ENCODE measurements around the gene BABAM2. TPM values are rescaled to one million over a fixed set of nuclear protein-coding genes. Genes with fewer than 3 reads are reported as not detected.
"Not testable (repeated sequence)": the region's sequence is repeated elsewhere in the genome, so short reads cannot be mapped to it uniquely, and the experiment has no call there.

BABAM2 gene
- total RNA-seq, 1 donor from 2014 or later, result 38.4 TPM

GRCh38 chr2:28321426-28321825 lies 430.9 kb downstream of the BABAM2 start:
- DNase-seq (ENCODE audit: extremely low read depth, low read depth, low spot score), result no peak

DNA sequence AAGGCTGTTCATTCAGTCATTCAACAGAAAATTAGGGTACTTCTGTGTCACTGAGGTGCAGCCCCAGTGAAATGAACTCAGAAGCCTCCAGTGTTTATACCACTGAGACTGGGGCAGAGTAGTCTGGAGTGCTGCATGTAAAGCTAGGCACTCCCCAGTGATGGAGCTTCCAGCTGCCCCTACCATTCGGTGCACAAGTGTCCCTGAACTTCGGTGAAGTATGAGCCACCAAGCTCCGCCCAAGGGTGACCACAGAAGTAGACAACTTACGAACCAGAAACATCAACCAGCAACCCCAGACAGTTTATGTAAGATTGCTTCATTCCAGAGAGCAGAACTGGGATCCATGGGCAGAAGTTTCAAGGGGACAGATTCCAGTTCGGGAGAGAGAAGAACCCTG lies 431.5 kb downstream of the BABAM2 start:
- no peak for DNase-seq (ENCODE audit: extremely low read depth, low read depth, low spot score)

- DNase-seq (ENCODE audit: extremely low read depth, low read depth, low spot score), result no peak
These were observed 431.9 kb downstream of the BABAM2 start for GRCh38 chr2:28322456-28322855.

DNA sequence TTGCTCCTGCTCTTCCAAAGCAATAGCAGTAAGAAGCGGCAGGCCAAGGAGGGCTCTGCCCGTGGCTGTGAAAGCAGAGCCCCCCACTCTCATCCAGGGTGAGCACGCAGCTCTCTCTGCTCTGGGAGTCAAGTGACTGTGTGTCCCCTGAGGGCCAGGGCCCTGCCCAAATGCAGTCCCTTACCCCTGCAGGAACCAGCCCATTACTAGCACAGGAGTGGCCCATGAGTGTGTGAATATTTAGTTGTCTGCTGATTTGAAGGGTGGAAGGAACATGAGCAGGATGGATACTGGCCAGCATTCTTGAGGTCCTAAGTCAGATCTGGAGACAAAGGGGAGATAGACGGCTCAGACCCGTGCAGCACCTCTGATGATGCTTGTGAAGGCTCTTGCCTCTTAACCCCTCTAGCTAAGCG lies 432.5 kb downstream of the BABAM2 start:
- DNase-seq (ENCODE audit: extremely low read depth, low read depth, low spot score), result no peak

- DNase-seq (ENCODE audit: extremely low read depth, low read depth, low spot score), result no peak
These were observed 434.6 kb downstream of the BABAM2 start for GRCh38 chr2:28325173-28325566.

GRCh38 chr2:28325567-28326468 lies 435.3 kb downstream of the BABAM2 start:
- DNase-seq (ENCODE audit: extremely low read depth, low read depth, low spot score), result no peak

DNA sequence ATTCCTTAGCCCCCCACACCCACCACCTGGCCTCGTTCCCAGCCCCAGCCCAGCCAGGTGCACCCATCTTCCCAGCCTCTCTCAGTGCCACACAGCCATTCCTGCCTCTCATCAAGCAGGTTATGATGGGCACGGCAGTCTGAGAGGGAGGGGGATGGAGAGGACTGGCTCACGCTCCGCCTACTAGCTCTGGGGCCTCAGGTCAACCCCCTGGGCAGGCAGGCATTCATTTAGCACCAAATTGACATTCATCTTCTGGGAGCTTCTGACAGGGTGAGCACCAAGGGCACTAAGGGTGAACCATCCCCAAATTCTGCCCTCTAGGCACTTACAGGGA lies 435.9 kb downstream of the BABAM2 start:
- no peak for DNase-seq (ENCODE audit: extremely low read depth, low read depth, low spot score)

GRCh38 chr2:28326881-28327505 lies 436.5 kb downstream of the BABAM2 start:
- DNase-seq (ENCODE audit: extremely low read depth, low read depth, low spot score), result no peak

DNA sequence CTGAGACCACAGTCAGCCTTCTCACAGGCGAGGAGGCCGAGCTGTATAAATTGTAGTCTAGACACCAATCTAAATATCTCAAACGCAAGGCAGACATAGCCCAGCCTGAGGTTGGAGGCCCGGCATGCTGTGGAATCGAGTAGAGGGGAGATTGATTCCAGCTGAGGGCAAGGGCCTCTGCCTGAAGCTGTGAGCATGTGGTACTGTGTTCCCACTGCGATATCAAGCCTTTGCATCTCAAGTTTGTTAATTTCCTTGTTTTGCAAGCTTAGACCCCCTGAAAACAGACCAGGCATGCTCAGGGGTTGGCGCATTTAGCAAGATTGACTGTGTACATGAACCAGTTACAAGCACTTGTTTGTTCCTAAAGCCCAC lies 437.0 kb downstream of the BABAM2 start:
- DNase-seq (ENCODE audit: extremely low read depth, low read depth, low spot score), result no peak

- no peak for DNase-seq (ENCODE audit: extremely low read depth, low read depth, low spot score)
These were observed 437.7 kb downstream of the BABAM2 start for GRCh38 chr2:28327956-28328922.

DNA sequence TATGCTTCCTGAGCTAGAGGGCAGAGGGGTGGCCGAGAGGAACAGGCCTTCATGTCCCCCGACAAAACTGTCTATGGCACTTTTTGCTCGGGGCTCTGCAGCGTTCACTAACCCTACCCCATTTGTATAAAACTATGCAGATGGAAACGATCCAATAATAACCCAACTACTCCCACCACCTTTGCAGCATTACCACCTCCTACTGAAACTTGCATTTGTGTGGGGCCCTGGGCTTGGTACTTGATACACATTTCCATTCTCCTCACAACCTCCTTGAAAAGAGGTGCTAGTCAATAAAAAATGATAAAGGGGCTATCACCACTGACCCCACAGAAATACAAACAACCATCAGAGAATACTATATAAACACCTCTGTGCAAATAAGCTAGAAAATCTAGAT lies 438.7 kb downstream of the BABAM2 start:
- DNase-seq (ENCODE audit: extremely low read depth, low read depth, low spot score), result no peak

- DNase-seq (ENCODE audit: extremely low read depth, low read depth, low spot score), result not testable (repeated sequence)
These were observed 440.2 kb downstream of the BABAM2 start for GRCh38 chr2:28330722-28331121.

DNA sequence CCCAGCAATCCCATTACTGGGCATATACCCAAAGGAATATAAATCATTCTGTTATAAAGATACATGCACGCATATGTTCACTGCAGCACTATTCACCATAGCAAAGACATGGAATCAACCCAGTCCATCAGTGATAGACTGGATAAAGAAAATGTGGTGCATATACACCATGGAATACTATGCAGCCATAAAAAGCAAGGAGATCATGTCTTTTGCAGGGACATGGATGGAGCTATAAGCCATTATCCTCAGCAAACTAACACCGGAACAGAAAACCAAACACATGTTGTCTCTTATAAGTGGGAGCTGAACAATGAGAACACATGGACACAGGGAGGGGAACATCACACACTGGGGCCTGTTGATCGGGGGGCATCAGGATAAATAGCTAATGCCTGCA lies 441.3 kb downstream of the BABAM2 start:
- DNase-seq (ENCODE audit: extremely low read depth, low read depth, low spot score), result not testable (repeated sequence)

DNA sequence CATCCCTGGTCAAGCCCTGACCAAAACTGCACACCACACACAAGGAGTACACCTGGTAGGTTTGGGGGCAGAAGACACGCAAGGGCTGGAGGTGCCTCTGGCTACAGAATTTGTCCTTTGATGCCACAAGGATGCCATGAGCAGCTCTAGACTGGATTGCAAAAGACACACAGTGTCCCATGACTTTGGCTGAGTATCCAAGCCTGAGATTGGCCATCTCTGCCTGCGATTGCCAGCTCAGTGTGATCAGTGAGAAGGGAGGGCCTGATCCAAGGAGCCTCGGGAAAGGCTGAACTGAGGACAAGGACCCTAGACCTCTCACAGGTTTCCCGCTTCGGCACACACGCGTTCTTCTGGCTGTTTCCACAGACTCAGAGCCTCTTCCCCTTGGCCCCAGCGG lies 442.2 kb downstream of the BABAM2 start:
- no peak for DNase-seq (ENCODE audit: extremely low read depth, low read depth, low spot score)

- DNase-seq (ENCODE audit: extremely low read depth, low read depth, low spot score), result no peak
These were observed 443.3 kb downstream of the BABAM2 start for GRCh38 chr2:28333606-28334526.

- no peak for DNase-seq (ENCODE audit: extremely low read depth, low read depth, low spot score)
These were observed 444.0 kb downstream of the BABAM2 start for GRCh38 chr2:28334527-28334894.

- not testable (repeated sequence) for DNase-seq (ENCODE audit: extremely low read depth, low read depth, low spot score)
These were observed 444.7 kb downstream of the BABAM2 start for GRCh38 chr2:28335265-28335664.

DNA sequence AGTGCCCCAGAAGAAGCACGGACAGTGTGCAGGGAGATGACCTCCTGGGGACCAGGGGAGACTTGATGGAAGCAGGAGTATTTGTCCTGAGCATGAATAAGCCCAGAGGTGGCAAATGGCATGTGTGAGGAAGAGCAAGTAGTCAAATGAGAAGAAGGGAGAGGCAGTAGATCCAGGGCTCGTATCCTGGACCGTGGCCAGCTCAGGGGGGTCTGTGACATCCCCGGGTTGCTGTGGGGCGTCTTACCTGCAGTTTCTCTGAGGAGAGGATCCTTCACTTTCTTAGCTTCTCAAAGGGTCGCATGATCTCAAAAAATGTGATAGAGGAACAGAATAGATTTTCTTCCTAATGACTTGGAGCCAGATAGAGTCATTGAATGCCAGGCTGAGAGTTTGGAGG lies 445.1 kb downstream of the BABAM2 start:
- no peak for DNase-seq (ENCODE audit: extremely low read depth, low read depth, low spot score)

DNA sequence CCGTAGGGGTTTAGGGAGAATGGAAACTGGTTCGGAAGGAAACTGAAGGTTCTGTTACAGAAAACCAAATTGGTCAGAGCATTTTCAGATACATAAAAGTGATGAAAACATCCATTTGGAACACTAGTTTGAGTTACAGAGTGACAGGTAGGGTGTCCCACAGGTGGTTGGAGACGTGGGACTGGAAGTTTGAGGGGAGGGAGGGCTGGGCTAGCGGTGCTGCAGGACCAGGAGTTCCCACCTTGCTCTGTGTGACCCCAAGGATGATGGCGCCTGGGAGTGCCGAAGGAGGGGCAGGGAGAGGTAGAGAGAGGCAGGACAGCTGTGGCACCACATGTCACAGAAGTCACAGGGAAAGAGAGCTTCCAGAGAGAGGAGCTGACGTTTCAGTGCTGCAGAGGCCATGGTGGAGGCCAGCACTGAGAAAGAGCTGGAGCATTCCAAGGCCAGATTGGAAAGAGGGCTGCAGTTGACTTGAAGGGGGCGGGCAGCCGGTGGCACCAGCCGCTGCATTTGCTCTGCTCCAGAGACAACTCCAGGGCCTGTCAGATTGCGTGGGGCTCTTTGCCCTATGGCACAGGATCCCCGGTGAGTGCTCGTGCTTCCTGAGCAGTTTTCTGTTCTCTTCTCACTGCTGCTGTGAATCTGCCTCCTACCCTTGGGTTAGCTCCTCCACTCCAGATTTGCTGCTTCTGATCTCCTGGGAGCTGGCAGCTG lies 445.9 kb downstream of the BABAM2 start:
- DNase-seq (ENCODE audit: extremely low read depth, low read depth, low spot score), result no peak

All from glomerular endothelial cell (primary cell).